LNCaP clone FGC (cell line): ENCODE data around the gene SLC10A6.

Experiments
- DNase-seq: peaks from one replicate; pipeline ENCODE4 v3.0.0-alpha.2; 2011; ENCODE audit warnings: low read depth
- H3K4me3 ChIP-seq: 2 replicates; pipeline ENCODE4 v1.5.1; 2011; ENCODE audit warnings: mild to moderate bottlenecking, low read depth, low read length, control low read depth
- TF ChIP-seq, protein P1 (sequence below): IDR thresholded peaks from 2 replicates; pipeline ENCODE4 v1.5.1; 2012; ENCODE audit warnings: mild to moderate bottlenecking; ENCODE audit not compliant: control insufficient read depth, insufficient read depth; ENCODE audit errors: extremely low read depth

SLC10A6 gene

DNA sequence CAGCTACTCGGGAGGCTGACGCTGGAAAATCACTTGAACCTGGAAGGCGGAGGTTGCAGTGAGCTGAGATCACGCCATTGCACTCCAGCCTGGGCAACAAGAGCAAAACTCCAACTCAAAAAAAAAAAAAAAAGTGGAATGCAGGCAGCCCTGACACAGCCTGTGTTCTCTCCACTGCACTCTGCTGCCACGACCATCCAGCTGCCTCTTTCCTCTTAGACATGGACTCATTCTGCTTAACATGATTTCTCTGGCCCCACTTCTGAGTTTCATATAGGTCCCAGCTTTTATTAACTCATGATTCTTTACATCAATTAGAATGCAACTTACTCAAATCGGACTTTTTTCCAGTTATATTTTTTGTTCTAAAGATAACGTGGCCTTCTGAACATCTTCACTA is 29.6 kb downstream of the SLC10A6 start:
- no peak for DNase-seq
- TF ChIP-seq, protein P1, sequence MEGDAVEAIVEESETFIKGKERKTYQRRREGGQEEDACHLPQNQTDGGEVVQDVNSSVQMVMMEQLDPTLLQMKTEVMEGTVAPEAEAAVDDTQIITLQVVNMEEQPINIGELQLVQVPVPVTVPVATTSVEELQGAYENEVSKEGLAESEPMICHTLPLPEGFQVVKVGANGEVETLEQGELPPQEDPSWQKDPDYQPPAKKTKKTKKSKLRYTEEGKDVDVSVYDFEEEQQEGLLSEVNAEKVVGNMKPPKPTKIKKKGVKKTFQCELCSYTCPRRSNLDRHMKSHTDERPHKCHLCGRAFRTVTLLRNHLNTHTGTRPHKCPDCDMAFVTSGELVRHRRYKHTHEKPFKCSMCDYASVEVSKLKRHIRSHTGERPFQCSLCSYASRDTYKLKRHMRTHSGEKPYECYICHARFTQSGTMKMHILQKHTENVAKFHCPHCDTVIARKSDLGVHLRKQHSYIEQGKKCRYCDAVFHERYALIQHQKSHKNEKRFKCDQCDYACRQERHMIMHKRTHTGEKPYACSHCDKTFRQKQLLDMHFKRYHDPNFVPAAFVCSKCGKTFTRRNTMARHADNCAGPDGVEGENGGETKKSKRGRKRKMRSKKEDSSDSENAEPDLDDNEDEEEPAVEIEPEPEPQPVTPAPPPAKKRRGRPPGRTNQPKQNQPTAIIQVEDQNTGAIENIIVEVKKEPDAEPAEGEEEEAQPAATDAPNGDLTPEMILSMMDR, result no peak
- H3K4me3 ChIP-seq, result no peak overlapping the region

DNA sequence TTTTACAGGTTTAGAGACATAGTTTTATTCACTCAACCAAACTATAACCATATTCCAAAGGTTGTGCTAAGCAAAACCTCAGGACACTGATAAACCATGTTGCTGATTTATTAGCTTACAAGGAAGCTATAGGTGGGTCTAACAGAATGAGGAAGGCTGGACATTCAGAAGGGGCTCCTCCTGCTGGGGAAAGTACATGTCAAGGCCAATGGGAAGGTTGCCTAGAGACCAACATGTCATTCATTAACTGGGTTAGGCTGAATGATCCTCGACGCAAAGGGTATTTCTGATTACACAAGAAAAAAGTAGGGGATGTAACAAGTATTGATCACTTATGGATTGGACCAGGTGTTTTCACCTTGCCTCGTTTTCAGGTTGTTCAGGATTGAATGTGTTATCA is 30.3 kb downstream of the SLC10A6 start:
- no peak for DNase-seq
- no peak overlapping the region for H3K4me3 ChIP-seq
- TF ChIP-seq, protein P1, result no peak

DNA sequence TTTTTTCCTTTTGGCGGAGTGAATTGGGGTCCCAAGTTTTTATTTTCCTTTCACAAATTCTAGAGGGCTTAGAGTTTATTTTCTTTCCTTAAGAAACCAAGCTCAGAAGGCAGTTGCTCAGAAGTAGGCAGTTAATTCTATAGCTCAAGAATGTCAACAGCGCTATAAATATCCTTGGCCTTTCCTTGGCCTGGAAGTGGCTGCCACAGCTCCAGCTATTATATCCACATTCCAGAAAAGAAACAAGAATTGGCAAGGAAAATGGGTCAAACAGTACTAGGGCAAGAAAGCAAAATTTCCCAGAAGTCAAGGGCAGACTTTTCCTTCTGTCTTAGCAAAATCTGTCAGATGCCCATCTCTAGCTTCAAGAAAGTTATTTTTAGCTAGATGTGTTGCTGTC is 31.0 kb downstream of the SLC10A6 start:
- TF ChIP-seq, protein P1, result no peak
- DNase-seq, result no peak
- H3K4me3 ChIP-seq, result no peak overlapping the region

DNA sequence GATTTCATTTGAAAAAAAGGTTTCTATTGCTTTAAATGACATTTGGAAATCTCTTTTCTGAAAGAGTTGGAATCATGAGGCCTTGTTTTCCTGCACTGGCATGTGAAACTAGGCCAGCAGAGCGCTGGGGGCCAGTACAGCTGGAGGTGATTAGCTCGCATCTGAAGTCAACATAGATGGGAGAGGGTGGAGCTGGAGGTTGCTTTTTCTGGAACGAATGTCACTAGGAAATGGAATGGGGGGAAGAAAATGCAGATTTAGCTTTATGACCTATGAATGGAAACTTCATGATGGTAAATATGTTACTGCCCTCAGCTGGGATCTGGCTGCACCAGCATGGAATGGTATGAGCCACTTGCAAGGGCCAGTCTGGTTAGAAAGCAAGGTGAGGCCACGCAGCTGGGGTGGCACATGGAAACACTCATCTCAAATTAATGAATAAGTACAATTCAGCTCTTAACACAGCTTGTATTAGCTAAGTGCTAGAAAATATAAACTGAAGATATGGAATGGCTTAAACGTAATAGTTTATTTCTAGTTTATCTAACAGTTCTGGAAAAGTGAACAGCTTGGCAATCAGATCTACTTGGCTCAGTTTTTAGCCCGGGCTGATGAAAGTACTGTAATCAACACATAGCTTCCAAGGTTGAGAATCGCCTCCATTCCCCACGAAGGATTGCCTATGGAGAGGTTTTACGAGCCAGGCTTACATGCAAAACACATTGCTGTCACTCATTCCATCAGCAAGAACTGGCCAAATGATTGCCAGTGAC is 32.5 kb downstream of the SLC10A6 start:
- no peak overlapping the region for H3K4me3 ChIP-seq
- DNase-seq, result no peak
- TF ChIP-seq, protein P1, result no peak

DNA sequence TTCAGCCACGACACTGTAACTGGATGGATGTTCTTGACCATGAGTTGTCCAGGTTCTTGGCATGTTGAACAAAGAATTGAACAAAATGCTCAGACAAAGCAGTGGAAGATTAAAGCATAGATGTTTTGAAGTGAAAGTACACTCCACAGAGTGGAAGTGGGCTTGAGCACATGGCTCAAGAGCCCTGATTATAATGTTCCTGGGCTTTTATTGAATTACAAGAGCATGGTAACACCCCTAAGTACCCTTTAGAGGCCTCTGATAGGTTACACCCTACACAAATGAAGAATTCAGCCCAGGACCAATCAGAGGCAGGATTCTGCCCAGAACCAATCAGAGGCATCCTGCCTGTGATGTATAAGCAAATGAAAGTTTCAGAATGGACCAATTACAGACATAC is 33.5 kb downstream of the SLC10A6 start:
- no peak overlapping the region for H3K4me3 ChIP-seq
- TF ChIP-seq, protein P1, result no peak
- no peak for DNase-seq

DNA sequence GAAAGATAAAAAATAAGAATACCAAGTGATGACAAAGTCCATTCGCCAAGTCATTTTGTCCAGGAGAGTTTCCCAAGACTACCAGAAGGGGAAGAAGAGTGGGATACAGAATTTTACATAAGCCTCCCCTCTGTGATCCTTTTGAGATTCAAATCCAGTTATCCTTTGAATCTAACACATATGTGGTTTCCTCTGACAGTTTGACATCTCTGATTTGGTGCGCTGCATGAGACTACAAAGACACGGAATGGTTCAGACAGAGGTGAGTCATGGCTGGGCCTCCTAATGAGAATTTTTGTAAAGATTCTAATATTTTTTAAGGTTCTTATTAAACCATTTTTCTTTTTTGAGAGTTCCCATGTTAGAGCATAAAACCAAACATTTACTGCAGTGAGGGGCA is 38.3 kb downstream of the SLC10A6 start:
- DNase-seq, result no peak
- TF ChIP-seq, protein P1, result no peak
- H3K4me3 ChIP-seq, result no peak overlapping the region

DNA sequence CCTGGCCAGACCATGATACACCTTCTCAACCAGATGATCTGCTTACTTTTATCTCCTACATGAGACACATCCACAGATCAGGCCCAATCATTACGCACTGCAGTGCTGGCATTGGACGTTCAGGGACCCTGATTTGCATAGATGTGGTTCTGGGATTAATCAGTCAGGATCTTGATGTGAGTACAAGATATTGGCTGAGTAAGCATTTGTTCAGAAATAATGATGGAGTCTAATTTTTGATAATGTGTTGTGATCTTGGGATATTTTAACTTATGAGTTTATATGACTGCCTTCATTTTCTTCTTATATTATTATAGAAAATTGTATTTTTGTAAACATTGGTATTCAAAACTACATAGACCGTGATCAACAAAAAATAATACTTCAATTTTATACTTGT is 39.4 kb downstream of the SLC10A6 start:
- DNase-seq, result no peak
- TF ChIP-seq, protein P1, result no peak
- H3K4me3 ChIP-seq, result no peak overlapping the region
